Measurements from ENCODE around the gene PPY.
"Not testable (repeated sequence)": the region's sequence is repeated elsewhere in the genome, so short reads cannot be mapped to it uniquely, and the experiment has no call there.

The PPY gene

DNA sequence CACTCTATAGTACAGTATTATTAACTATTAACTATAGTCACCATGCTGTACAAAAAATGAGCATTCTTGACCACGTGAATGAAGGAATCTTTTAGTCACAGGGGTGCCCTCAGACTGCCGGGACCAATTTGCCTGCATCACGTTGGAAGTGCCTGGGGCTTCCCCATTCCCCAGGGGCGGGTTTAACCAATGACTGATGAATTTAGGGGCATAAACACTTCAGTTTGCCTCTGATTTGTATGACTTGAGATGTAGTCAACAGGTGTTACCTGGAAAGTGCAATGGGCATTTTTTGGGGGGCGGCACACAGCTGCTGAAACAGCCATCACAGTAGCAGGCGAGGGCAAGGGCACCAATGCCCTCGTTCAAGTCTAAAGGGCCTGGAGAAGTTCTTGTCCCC is 20.2 kb upstream of the PPY start:
- no peak for DNase-seq

GRCh38 chr17:43961954-43962353 is 19.7 kb upstream of the PPY start:
- DNase-seq = no peak

GRCh38 chr17:43961292-43961691 is 19.0 kb upstream of the PPY start:
- not testable (repeated sequence) for DNase-seq

DNA sequence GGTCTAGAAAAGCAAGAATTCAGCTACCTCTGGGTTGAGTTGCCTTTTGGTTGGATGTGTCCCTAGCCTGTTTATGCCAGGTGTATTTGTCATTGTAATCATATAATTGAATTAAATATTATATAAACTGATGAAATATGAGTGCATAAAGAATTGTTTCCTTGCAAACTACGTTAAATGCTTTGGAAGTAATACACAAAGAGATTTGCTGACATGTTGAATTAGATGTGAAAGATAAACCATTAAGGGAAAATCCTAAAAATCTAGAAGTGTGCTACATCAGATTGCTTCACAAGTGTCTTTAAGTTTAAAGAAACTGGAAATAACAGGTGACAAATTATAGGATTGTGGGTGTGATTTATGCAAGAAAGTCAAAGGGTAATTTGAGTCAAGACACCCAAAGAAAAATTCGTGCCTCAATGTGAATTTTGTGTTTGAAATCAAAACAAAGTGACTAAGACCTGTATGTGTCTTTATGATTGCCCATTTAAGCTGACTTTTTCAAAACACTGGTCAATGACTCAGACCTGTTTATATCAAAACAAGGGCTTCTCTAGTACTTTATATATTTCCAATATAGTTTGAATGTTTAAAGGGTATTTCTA is 16.6 kb upstream of the PPY start:
- DNase-seq = no peak

- no peak for DNase-seq
Measured at GRCh38 chr17:43956222-43956621, 13.9 kb upstream of the PPY start.

- no peak for DNase-seq
Measured at GRCh38 chr17:43953746-43954145, 11.5 kb upstream of the PPY start, which contains the start of gene PYY. Gene PYY, minus strand, starts transcription at chr17:43953940. Its CDS starts 457 bp downstream, at chr17:43953483.

DNA sequence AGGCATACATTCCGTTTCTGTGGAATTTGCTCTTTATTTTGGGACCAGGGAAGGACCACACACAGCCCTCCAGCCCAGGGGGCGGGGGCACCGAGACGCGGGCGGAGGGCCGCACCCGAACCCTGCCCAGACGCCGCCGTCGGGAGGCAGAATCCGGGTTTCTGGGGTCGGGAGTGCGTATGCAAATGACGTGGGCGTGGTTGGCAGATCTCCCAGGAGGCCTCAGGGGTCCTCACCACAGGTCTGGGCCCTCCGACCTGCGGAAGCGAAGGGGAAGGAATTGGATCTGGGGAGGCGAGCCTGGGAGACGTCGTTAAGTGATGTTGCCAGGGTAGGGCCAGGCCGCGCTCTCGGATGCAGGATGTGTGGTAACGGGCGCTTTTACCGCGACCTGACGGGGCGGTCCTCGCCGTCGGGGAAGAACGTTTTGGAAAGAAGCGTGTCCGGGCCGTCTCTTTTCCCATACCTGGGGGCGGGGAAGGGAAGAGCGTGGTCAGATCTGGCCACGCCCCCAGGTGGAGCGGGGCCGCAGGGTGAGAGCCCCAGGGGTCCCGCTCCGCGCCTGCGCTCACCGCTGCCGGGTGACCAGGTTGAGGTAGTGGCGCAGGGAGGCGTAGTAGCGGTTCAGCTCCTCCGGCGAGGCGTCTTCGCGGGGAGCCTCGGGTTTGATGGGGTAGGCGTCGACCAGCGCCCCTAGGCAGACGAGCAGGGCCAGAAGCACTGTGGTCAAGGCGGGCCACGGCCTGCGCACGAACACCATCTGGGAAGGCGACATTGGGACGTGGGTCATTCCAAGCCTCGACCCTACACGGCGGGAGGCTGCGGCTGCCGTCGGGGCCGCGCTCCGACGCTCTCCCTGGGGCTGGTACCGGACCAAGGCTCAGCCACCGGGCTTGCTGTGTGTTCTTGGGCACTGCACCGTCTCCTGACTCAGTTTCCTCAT is 10.7 kb upstream of the PPY start:
- no peak for DNase-seq

GRCh38 chr17:43952351-43952723 is 10.1 kb upstream of the PPY start:
- DNase-seq = no peak

- DNase-seq = no peak
Measured at GRCh38 chr17:43951750-43952149, 9.5 kb upstream of the PPY start.

DNA sequence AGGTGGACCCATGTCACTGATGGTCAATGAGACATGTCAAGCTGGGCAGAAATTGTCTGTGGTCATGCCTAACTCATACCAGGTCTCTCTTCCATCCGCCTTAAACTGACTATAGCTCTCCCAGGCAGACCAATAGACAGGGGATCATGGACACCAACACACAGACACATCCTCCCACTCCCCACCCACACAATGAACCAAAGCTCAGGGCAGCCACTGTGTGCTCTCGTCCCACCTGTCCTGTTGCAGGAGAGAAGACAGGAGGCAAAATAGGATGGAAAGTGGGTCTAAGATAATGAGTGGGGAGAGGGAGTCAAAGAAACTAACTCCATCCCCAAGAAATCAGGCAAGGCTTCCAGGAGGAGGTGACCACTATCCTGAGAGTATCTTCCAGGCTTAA is 8.3 kb upstream of the PPY start:
- DNase-seq = no peak

- DNase-seq = no peak
Measured at GRCh38 chr17:43949781-43950180, 7.5 kb upstream of the PPY start.

DNA sequence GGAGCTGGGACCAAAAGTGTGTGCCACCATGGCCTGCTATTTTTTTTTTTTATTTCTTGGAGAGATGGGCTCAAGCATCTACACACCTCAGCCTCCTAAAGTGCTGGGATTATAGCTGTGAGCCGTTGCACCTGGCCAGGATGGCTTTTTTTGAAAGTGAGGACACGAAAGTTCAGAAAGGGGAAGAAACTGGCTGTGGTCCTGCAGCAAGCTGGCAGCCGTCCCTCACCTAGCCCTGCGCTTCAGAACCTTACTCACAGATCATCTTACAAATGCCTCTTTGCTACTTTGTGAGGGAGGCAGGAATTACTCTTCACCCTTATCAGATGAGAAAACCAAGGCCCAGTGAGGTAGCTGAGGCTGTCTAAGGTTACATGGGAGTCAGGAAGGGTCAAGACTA is 4.5 kb upstream of the PPY start:
- DNase-seq = no peak

- DNase-seq = no peak
Measured at GRCh38 chr17:43945074-43945829, 3.0 kb upstream of the PPY start.

GRCh38 chr17:43940630-43941029 is 1.6 kb downstream of the PPY start:
- no peak for DNase-seq

GRCh38 chr17:43939886-43940285 is 2.4 kb downstream of the PPY start:
- DNase-seq = no peak

- DNase-seq = not testable (repeated sequence)
Measured at GRCh38 chr17:43939452-43939851, 2.8 kb downstream of the PPY start.

GRCh38 chr17:43938838-43939182 is 3.5 kb downstream of the PPY start:
- DNase-seq = no peak

GRCh38 chr17:43936434-43936833 is 5.8 kb downstream of the PPY start:
- no peak for DNase-seq

- DNase-seq = no peak
Measured at GRCh38 chr17:43935926-43936261, 6.4 kb downstream of the PPY start.

GRCh38 chr17:43935204-43935925 is 6.9 kb downstream of the PPY start:
- DNase-seq = no peak

- no peak for DNase-seq
Measured at GRCh38 chr17:43932923-43933322, 9.4 kb downstream of the PPY start.

GRCh38 chr17:43932357-43932756 is 9.9 kb downstream of the PPY start:
- DNase-seq = no peak

DNA sequence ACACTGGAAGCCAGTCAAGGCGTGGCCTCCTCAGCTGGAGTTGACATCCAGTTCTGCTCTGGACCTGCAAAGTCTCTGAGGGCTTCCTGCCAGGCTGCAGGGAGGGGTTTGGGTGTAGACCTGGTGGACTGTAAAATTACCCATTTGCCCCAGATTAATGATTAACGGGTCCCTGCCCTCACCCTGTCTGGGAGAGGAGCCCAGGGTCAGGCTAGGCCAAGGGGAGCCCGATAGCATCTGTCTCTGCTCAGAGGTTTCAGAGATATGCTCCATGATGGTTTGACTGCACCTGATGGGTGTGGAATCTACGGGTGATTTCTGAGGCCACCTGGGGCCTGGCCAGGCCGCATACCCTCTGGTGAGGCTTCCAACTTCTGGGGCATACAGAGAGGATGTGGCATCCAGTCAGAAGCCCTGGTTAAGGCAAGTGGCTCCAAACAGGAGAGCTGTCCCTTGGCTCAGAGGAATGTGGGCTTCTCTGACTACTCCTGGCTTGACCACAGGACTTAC is 11.2 kb downstream of the PPY start:
- DNase-seq = no peak
